C4-2B (cell line): ENCODE results near the gene SPATS2L.

Source experiments
- H3K27ac ChIP-seq: fragments of 450-650 bp; 2 replicates; pipeline ENCODE4 v1.5.1; 2017
- CTCF ChIP-seq: fragments of 450-650 bp; conservative IDR thresholded peaks from 2 replicates; pipeline ENCODE4 v1.5.1; 2017; ENCODE audit warnings: mild to moderate bottlenecking
- ZFX ChIP-seq: fragments of 450-650 bp; IDR thresholded peaks from 2 replicates; pipeline ENCODE4 v1.6.1; 2017

SPATS2L gene

GRCh38 chr2:200314976-200315567 lies 8.6 kb downstream of the SPATS2L start:
- TF ChIP-seq CTCF (no peak), ZFX (no peak)
- H3K27ac ChIP-seq: no peak overlapping the region

- TF ChIP-seq ZFX (no peak), CTCF (no peak)
Observed at GRCh38 chr2:200317975-200318374, 11.5 kb downstream of the SPATS2L start.

GRCh38 chr2:200318940-200319435 lies 12.5 kb downstream of the SPATS2L start:
- H3K27ac ChIP-seq: no peak overlapping the region
- TF ChIP-seq ZFX (no peak), CTCF (no peak)

More at GRCh38 chr2:200317975-200318374, 11.5 kb downstream of the SPATS2L start:
- no peak overlapping the region for H3K27ac ChIP-seq

GRCh38 chr2:200319548-200320337 lies 13.2 kb downstream of the SPATS2L start:
- H3K27ac ChIP-seq: no peak overlapping the region
- no peak for TF ChIP-seq CTCF

GRCh38 chr2:200320344-200320743 lies 13.9 kb downstream of the SPATS2L start:
- no peak overlapping the region for H3K27ac ChIP-seq
- TF ChIP-seq CTCF (no peak), ZFX (no peak)

- TF ChIP-seq ZFX: no peak
- TF ChIP-seq CTCF: no peak
- H3K27ac ChIP-seq: no peak overlapping the region
Observed at GRCh38 chr2:200320991-200321390, 14.5 kb downstream of the SPATS2L start.

- no peak for TF ChIP-seq CTCF
- no peak for TF ChIP-seq ZFX
- H3K27ac ChIP-seq: no peak overlapping the region
Observed at GRCh38 chr2:200321780-200322534, 15.5 kb downstream of the SPATS2L start.
